ENCODE results near the gene PNN. TPM values are rescaled to one million over a fixed set of nuclear protein-coding genes. Genes with fewer than 3 reads are reported as not detected.

Gene PNN
- total and polyA plus RNA-seq, 2 of the 4 experiments (the other 2 are of a cell fraction): 14.9 to 28.8 TPM

DNA sequence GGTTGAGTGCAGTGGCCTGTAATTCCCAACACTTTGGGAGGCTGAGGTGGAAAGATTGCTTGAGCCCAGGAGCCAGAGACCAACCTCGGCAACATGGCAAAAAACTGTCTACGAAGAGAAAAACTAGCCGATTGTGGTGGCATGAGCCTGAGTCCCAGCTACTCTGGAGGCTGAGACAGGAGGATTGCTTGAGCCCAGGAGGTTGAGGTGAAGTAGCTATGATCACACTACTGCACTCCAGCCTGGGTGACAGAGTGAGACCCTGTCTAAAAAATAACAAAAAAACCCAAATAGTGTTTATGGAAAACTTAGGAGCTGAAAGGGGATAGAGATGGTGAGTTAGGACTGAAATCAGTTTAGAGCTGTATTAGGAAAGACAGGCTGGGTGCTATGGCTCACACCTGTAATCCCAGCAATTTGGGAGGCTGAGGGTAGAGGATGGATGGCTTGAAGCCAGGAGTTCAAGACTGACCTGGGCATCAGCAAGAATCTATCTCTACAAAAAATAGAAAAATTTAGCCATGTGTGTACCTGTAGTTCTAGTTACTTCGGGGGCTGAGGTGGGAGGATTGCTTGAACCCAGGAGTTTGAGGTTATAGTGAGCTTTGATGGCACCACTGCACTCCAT lies 9.7 kb downstream of the PNN start:
- ATAC-seq (ENCODE audit: low read depth): no peak
- dilution Hi-C loops (cut with HindIII; ENCODE audit: low sequenced_read_pairs, unreplicated experiment): no loop called here
- 100% methylated on average over 1 of the region's 4 CpGs; no CpG with 5 or more reads in 1 of the 2 experiments for WGBS, 2 experiments (ENCODE audit: extremely low coverage in 2 of 2, insufficient read length in 1 of 2)

More for the DNA sequence above, 9.7 kb downstream of the PNN start:
- Histone ChIP-seq H3K4me2 (ENCODE audit: low read depth, low read length) (no peak overlapping the region), H3K4me3 (ENCODE audit: insufficient read depth, low read depth, low read length) (no peak overlapping the region), H3K9me1 (ENCODE audit: insufficient read depth, low read length) (0 out of 2 replicates have a peak, but pooled peaks cover 3% of the 10 kb centered on the region), H4K5ac (ENCODE audit: low read depth, low read length) (no peak overlapping the region), H2BK20ac (ENCODE audit: low read depth, low read length) (no peak overlapping the region), H3K79me1 (ENCODE audit: low read depth in 1 of 2, low read length in 2 of 2) (peaks cover 16 to 21% of the 10 kb centered on the region in 2 experiments), H2AK5ac (ENCODE audit: low read depth, low read length) (no peak overlapping the region), H3K56ac (ENCODE audit: extremely low read depth, insufficient read depth, low read length) (no peak overlapping the region), H3K4ac (ENCODE audit: low read depth, low read length) (no peak overlapping the region), H4K20me1 (ENCODE audit: insufficient read depth, low read length) (peaks cover 18% of the 10 kb centered on the region), H4K8ac (ENCODE audit: low read depth in 2 of 2, low read length in 2 of 2) (no peak overlapping the region), H3K27ac (ENCODE audit: insufficient read depth, low read length) (no peak overlapping the region), H3K14ac (replicated peaks; ENCODE audit: low read depth, low read length) (no peak overlapping the region), H3K9me3 (ENCODE audit: control insufficient read depth, insufficient read depth, low read length) (no peaks in the 10 kb centered on the region), H3K27me3 (ENCODE audit: control insufficient read depth, insufficient read depth, low read length) (no peaks in the 10 kb centered on the region), H2BK5ac (ENCODE audit: low read depth, low read length, poor library complexity, severe bottlenecking) (no peak overlapping the region), H3K4me1 (ENCODE audit: control insufficient read depth, insufficient read depth, low read length) (no peaks in the 10 kb centered on the region), H2AFZ (replicated peaks; ENCODE audit: low read length, poor library complexity) (no peak overlapping the region), H4K91ac (ENCODE audit: insufficient read depth, low read depth, low read length) (no peak overlapping the region), H3K23ac (ENCODE audit: low read depth, low read length) (no peak overlapping the region), H3K18ac (ENCODE audit: low read depth, low read length) (no peak overlapping the region), H2BK15ac (ENCODE audit: low read depth, low read length) (no peak overlapping the region), H3K9ac (ENCODE audit: low read depth, low read length) (no peak overlapping the region), H2BK120ac (ENCODE audit: low read depth, low read length) (no peak overlapping the region), H3K36me3 (ENCODE audit: control insufficient read depth, insufficient read depth, low read length) (peaks cover 31% of the 10 kb centered on the region), H2AK9ac (replicated peaks; ENCODE audit: low read depth, low read length, poor library complexity) (no peak overlapping the region)
- no TSS peak for BruUV-seq (replicated peaks)
- ChIA-PET POLR2A (ENCODE audit: unreplicated experiment) (no interaction called here), CTCF (interaction anchor here (0.6 kb wide), 1 partner anchor 607 kb away, joined by 6 read pairs; no protein-coding TSS in a partner anchor)
- intact Hi-C loops (cut with micrococcal nuclease) (no loop called here), in situ Hi-C loops (cut with MboI; ENCODE audit: low sequenced_read_pairs) (no loop called here)
- no peak for DNase-seq
- TF ChIP-seq BHLHE40 (IDR thresholded peaks at IDR 0.05; ENCODE audit: low read depth, low read length) (no peak), MXI1 (IDR thresholded peaks at IDR 0.05; ENCODE audit: borderline replicate concordance, low read depth, low read length) (no peak), SMC3 (IDR thresholded peaks at IDR 0.05; ENCODE audit: low read depth, low read length) (no peak), RCOR1 (IDR thresholded peaks at IDR 0.05; ENCODE audit: insufficient replicate concordance, low read length) (no peak), FOS (IDR thresholded peaks at IDR 0.05; ENCODE audit: low read depth, low read length) (no peak), CEBPB (IDR thresholded peaks at IDR 0.05; ENCODE audit: low read depth, low read length) (no peak), RAD21 (IDR thresholded peaks at IDR 0.05; ENCODE audit: low read length) (no peak), MAFK (IDR thresholded peaks at IDR 0.05; ENCODE audit: low read depth, low read length) (no peak), NFE2L2 (IDR thresholded peaks at IDR 0.05; ENCODE audit: low read depth, low read length) (no peak), RFX5 (IDR thresholded peaks at IDR 0.05; ENCODE audit: low read depth, low read length) (no peak), MAZ (IDR thresholded peaks at IDR 0.05; ENCODE audit: borderline replicate concordance, low read depth, low read length) (no peak), CHD1 (IDR thresholded peaks at IDR 0.05; ENCODE audit: low read depth, low read length) (no peak), POLR2A (IDR thresholded peaks at IDR 0.05; ENCODE audit: low read depth, low read length) (no peak; the same call in 1 of the 2 replicates)
- TF ChIP-seq, protein P1, sequence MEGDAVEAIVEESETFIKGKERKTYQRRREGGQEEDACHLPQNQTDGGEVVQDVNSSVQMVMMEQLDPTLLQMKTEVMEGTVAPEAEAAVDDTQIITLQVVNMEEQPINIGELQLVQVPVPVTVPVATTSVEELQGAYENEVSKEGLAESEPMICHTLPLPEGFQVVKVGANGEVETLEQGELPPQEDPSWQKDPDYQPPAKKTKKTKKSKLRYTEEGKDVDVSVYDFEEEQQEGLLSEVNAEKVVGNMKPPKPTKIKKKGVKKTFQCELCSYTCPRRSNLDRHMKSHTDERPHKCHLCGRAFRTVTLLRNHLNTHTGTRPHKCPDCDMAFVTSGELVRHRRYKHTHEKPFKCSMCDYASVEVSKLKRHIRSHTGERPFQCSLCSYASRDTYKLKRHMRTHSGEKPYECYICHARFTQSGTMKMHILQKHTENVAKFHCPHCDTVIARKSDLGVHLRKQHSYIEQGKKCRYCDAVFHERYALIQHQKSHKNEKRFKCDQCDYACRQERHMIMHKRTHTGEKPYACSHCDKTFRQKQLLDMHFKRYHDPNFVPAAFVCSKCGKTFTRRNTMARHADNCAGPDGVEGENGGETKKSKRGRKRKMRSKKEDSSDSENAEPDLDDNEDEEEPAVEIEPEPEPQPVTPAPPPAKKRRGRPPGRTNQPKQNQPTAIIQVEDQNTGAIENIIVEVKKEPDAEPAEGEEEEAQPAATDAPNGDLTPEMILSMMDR (conservative IDR thresholded peaks at IDR 0.05; ENCODE audit: low read depth, low read length): no peak
- TF ChIP-seq, protein P2, sequence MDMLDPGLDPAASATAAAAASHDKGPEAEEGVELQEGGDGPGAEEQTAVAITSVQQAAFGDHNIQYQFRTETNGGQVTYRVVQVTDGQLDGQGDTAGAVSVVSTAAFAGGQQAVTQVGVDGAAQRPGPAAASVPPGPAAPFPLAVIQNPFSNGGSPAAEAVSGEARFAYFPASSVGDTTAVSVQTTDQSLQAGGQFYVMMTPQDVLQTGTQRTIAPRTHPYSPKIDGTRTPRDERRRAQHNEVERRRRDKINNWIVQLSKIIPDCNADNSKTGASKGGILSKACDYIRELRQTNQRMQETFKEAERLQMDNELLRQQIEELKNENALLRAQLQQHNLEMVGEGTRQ (IDR thresholded peaks at IDR 0.05; ENCODE audit: low read depth, low read length): no peak
- TF ChIP-seq, protein P3, sequence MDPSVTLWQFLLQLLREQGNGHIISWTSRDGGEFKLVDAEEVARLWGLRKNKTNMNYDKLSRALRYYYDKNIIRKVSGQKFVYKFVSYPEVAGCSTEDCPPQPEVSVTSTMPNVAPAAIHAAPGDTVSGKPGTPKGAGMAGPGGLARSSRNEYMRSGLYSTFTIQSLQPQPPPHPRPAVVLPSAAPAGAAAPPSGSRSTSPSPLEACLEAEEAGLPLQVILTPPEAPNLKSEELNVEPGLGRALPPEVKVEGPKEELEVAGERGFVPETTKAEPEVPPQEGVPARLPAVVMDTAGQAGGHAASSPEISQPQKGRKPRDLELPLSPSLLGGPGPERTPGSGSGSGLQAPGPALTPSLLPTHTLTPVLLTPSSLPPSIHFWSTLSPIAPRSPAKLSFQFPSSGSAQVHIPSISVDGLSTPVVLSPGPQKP (IDR thresholded peaks at IDR 0.05; ENCODE audit: borderline replicate concordance, low read depth, low read length): no peak
